ENCODE results near the gene MRC2. TPM values are rescaled to one million over a fixed set of nuclear protein-coding genes. Genes with fewer than 3 reads are reported as not detected.
A peak's percentile ranks its signal among the peaks of the same experiment; 100 is the strongest.

MRC2 gene
- total RNA-seq, 4 donors from 2014 or later: 18.8 to 53.0 (median 20.6) TPM

GRCh38 chr17:62704381-62704971 lies 77.0 kb downstream of the MRC2 start:
- DNase-seq (ENCODE audit: low spot score in 2 of 2): peak; percentile 60 to 94
- 4% methylated on average over 16 to 30 of the region's 31 CpGs for WGBS, 2 donors
- peak overlapping the region; percentile 33 for H3K4me3 ChIP-seq (ENCODE audit: low read depth, poor library complexity, severe bottlenecking)
- intact Hi-C loops (cut with DNase I; ENCODE audit: low total_unique reads): loop anchor here (5.0 kb wide), 1 partner anchor 263 kb away; the partner anchor contains the start of gene TANC2
- no peak for TF ChIP-seq CTCF (IDR thresholded peaks at IDR 0.05)
- no peak for TF ChIP-seq POLR2A (IDR thresholded peaks at IDR 0.05)

- 32 to 33% methylated on average over 11 of the region's 11 CpGs for WGBS, 2 donors
- intact Hi-C loops (cut with DNase I; ENCODE audit: low total_unique reads): no loop called here
- DNase-seq (ENCODE audit: low spot score in 2 of 2): no peak
- no peak for TF ChIP-seq POLR2A (IDR thresholded peaks at IDR 0.05)
- TF ChIP-seq CTCF (IDR thresholded peaks at IDR 0.05): no peak
- no peak overlapping the region for H3K4me3 ChIP-seq (ENCODE audit: low read depth, poor library complexity, severe bottlenecking)
Observed at GRCh38 chr17:62705156-62705777, 77.8 kb downstream of the MRC2 start.

GRCh38 chr17:62705778-62706597 lies 78.5 kb downstream of the MRC2 start:
- DNase-seq (ENCODE audit: low spot score in 2 of 2): no peak
- intact Hi-C loops (cut with DNase I; ENCODE audit: low total_unique reads): no loop called here
- H3K4me3 ChIP-seq (ENCODE audit: low read depth, poor library complexity, severe bottlenecking): no peak overlapping the region
- 41 to 59% methylated on average over 14 of the region's 14 CpGs for WGBS, 2 donors
- TF ChIP-seq CTCF (IDR thresholded peaks at IDR 0.05) (no peak), POLR2A (IDR thresholded peaks at IDR 0.05) (no peak)

GRCh38 chr17:62706598-62707424 lies 79.3 kb downstream of the MRC2 start:
- intact Hi-C loops (cut with DNase I; ENCODE audit: low total_unique reads): no loop called here
- TF ChIP-seq CTCF (IDR thresholded peaks at IDR 0.05) (no peak), POLR2A (IDR thresholded peaks at IDR 0.05) (no peak)
- no peak overlapping the region for H3K4me3 ChIP-seq (ENCODE audit: low read depth, poor library complexity, severe bottlenecking)
- WGBS, 2 donors: 84 to 93% methylated on average over 20 of the region's 20 CpGs
- peak in 1 of 2 donors; percentile 77 for DNase-seq (ENCODE audit: low spot score in 2 of 2)

GRCh38 chr17:62707425-62707739 lies 79.9 kb downstream of the MRC2 start:
- DNase-seq (ENCODE audit: low spot score in 2 of 2): peak in 1 of 2 donors; percentile 67
- no peak overlapping the region for H3K4me3 ChIP-seq (ENCODE audit: low read depth, poor library complexity, severe bottlenecking)
- 93 to 94% methylated on average over 9 of the region's 9 CpGs for WGBS, 2 donors
- TF ChIP-seq CTCF (IDR thresholded peaks at IDR 0.05) (no peak), POLR2A (IDR thresholded peaks at IDR 0.05) (no peak)
- intact Hi-C loops (cut with DNase I; ENCODE audit: low total_unique reads): no loop called here
